Measurements from ENCODE around the gene RAI1. TPM values are rescaled to one million over a fixed set of nuclear protein-coding genes. Genes with fewer than 3 reads are reported as not detected.

The RAI1 gene
- total and polyA plus RNA-seq, 10 of the 15 experiments (the other 5 are each of a cell fraction or from before 2014, with no cell fraction given): 0.66 to 37.7 (median 6.0) TPM

DNA sequence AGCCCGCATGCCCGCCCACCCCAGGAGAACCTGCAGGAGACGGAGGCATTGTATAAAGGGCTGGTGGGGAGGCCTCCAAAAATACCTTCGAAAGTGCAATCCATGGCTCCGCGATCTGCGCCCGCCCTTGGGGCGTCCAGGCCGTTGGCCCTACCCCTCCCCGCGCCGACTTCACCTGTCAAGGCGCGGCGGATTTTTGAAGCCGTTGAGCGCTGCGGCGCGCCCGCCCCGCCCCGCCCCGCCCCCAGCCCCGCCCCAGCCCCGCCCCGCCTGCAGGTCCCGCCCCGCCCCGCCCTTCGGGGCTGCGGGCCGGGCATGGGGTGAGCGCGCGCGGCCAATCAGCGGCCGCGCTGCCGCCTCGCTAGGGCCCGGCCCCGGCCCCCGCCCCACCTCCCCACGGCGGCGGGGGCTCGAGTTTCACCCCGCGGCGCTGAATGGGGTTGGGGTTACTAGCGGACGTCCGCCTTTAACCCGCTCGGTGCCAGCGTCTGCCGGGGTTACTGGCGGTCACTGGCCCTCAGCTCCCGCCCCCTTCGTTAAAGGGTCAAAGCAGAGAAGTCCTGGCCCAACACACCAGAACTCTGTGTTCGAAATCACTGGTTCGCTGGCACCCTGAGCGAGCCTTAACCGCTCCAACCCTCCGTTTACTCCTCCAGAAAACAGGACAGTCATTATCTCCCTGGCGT lies 142.3 kb downstream of the RAI1 start (continued):
- TF ChIP-seq EZH2 (IDR thresholded peaks at IDR 0.05; ENCODE audit: borderline replicate concordance, control insufficient read depth, low read depth, low read length): no peak
- peak; percentile 67 for TF ChIP-seq KLF5 (IDR thresholded peaks at IDR 0.05; ENCODE audit: partially characterized antibody)
- no peak for TF ChIP-seq SPI1 (IDR thresholded peaks at IDR 0.05; ENCODE audit: borderline replicate concordance, insufficient read depth, low read depth, low read length)
- TF ChIP-seq, protein P1, sequence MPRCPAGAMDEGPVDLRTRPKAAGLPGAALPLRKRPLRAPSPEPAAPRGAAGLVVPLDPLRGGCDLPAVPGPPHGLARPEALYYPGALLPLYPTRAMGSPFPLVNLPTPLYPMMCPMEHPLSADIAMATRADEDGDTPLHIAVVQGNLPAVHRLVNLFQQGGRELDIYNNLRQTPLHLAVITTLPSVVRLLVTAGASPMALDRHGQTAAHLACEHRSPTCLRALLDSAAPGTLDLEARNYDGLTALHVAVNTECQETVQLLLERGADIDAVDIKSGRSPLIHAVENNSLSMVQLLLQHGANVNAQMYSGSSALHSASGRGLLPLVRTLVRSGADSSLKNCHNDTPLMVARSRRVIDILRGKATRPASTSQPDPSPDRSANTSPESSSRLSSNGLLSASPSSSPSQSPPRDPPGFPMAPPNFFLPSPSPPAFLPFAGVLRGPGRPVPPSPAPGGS (IDR thresholded peaks at IDR 0.05; ENCODE audit: borderline replicate concordance, insufficient read depth, low read depth, low read length, poor library complexity, severe bottlenecking): no peak
- TF ChIP-seq, protein P2, sequence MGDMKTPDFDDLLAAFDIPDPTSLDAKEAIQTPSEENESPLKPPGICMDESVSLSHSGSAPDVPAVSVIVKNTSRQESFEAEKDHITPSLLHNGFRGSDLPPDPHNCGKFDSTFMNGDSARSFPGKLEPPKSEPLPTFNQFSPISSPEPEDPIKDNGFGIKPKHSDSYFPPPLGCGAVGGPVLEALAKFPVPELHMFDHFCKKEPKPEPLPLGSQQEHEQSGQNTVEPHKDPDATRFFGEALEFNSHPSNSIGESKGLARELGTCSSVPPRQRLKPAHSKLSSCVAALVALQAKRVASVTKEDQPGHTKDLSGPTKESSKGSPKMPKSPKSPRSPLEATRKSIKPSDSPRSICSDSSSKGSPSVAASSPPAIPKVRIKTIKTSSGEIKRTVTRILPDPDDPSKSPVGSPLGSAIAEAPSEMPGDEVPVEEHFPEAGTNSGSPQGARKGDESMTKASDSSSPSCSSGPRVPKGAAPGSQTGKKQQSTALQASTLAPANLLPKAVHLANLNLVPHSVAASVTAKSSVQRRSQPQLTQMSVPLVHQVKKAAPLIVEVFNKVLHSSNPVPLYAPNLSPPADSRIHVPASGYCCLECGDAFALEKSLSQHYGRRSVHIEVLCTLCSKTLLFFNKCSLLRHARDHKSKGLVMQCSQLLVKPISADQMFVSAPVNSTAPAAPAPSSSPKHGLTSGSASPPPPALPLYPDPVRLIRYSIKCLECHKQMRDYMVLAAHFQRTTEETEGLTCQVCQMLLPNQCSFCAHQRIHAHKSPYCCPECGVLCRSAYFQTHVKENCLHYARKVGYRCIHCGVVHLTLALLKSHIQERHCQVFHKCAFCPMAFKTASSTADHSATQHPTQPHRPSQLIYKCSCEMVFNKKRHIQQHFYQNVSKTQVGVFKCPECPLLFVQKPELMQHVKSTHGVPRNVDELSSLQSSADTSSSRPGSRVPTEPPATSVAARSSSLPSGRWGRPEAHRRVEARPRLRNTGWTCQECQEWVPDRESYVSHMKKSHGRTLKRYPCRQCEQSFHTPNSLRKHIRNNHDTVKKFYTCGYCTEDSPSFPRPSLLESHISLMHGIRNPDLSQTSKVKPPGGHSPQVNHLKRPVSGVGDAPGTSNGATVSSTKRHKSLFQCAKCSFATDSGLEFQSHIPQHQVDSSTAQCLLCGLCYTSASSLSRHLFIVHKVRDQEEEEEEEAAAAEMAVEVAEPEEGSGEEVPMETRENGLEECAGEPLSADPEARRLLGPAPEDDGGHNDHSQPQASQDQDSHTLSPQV (IDR thresholded peaks at IDR 0.05): no peak
- TF ChIP-seq SMARCA5 (IDR thresholded peaks at IDR 0.05): no peak
- no peak for TF ChIP-seq RAD21 (IDR thresholded peaks at IDR 0.05; ENCODE audit: insufficient read depth, low read depth, low read length)
- TF ChIP-seq, protein P3, sequence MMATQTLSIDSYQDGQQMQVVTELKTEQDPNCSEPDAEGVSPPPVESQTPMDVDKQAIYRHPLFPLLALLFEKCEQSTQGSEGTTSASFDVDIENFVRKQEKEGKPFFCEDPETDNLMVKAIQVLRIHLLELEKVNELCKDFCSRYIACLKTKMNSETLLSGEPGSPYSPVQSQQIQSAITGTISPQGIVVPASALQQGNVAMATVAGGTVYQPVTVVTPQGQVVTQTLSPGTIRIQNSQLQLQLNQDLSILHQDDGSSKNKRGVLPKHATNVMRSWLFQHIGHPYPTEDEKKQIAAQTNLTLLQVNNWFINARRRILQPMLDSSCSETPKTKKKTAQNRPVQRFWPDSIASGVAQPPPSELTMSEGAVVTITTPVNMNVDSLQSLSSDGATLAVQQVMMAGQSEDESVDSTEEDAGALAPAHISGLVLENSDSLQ (IDR thresholded peaks at IDR 0.05): no peak
- TF ChIP-seq FOXK2 (IDR thresholded peaks at IDR 0.05): no peak
- TF ChIP-seq, protein P4, sequence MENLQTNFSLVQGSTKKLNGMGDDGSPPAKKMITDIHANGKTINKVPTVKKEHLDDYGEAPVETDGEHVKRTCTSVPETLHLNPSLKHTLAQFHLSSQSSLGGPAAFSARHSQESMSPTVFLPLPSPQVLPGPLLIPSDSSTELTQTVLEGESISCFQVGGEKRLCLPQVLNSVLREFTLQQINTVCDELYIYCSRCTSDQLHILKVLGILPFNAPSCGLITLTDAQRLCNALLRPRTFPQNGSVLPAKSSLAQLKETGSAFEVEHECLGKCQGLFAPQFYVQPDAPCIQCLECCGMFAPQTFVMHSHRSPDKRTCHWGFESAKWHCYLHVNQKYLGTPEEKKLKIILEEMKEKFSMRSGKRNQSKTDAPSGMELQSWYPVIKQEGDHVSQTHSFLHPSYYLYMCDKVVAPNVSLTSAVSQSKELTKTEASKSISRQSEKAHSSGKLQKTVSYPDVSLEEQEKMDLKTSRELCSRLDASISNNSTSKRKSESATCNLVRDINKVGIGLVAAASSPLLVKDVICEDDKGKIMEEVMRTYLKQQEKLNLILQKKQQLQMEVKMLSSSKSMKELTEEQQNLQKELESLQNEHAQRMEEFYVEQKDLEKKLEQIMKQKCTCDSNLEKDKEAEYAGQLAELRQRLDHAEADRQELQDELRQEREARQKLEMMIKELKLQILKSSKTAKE (IDR thresholded peaks at IDR 0.05; ENCODE audit: low read depth, poor library complexity, severe bottlenecking): peak; percentile 53
- TF ChIP-seq, protein P5, sequence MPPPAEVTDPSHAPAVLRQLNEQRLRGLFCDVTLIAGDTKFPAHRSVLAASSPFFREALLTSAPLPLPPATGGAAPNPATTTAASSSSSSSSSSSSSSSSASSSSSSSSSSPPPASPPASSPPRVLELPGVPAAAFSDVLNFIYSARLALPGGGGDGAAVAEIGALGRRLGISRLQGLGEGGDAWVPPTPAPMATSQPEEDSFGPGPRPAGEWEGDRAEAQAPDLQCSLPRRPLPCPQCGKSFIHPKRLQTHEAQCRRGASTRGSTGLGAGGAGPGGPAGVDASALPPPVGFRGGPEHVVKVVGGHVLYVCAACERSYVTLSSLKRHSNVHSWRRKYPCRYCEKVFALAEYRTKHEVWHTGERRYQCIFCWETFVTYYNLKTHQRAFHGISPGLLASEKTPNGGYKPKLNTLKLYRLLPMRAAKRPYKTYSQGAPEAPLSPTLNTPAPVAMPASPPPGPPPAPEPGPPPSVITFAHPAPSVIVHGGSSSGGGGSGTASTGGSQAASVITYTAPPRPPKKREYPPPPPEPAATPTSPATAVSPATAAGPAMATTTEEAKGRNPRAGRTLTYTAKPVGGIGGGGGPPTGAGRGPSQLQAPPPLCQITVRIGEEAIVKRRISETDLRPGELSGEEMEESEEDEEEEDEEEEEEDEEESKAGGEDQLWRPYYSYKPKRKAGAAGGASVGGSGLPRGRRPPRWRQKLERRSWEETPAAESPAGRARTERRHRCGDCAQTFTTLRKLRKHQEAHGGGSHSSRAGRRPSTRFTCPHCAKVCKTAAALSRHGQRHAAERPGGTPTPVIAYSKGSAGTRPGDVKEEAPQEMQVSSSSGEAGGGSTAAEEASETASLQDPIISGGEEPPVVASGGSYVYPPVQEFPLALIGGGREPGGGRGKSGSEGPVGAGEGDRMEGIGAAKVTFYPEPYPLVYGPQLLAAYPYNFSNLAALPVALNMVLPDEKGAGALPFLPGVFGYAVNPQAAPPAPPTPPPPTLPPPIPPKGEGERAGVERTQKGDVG (CRISPR knock-in tag; IDR thresholded peaks at IDR 0.05): no peak
- TF ChIP-seq, protein P6, sequence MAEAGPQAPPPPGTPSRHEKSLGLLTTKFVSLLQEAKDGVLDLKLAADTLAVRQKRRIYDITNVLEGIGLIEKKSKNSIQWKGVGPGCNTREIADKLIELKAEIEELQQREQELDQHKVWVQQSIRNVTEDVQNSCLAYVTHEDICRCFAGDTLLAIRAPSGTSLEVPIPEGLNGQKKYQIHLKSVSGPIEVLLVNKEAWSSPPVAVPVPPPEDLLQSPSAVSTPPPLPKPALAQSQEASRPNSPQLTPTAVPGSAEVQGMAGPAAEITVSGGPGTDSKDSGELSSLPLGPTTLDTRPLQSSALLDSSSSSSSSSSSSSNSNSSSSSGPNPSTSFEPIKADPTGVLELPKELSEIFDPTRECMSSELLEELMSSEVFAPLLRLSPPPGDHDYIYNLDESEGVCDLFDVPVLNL (IDR thresholded peaks at IDR 0.05; ENCODE audit: low read depth, low read length): no peak
- no peak for TF ChIP-seq ZBED1 (IDR thresholded peaks at IDR 0.05; ENCODE audit: borderline replicate concordance)
- no peak for TF ChIP-seq ZNF274 (IDR thresholded peaks at IDR 0.05; ENCODE audit: insufficient read depth, insufficient read length)
